Brain microvascular endothelial cell (primary cell): ENCODE results near the gene SUPT3H.

Experiments used
- DNase-seq: peaks from one replicate; pipeline ENCODE4 v3.0.0-alpha.2; 2020
- H3K27ac ChIP-seq: fragments of 250-450 bp; sonication (Bioruptor Pico); 2 replicates; pipeline ENCODE4 v1.5.1; 2020; ENCODE audit warnings: mild to moderate bottlenecking, moderate library complexity
- H3K27me3 ChIP-seq: fragments of 250-450 bp; sonication (Bioruptor Pico); replicated peaks from 2 replicates; pipeline ENCODE4 v1.5.1; 2020; ENCODE audit warnings: mild to moderate bottlenecking
- H3K36me3 ChIP-seq: fragments of 250-450 bp; sonication (Bioruptor Pico); replicated peaks from 2 replicates; pipeline ENCODE4 v1.5.1; 2020; ENCODE audit warnings: mild to moderate bottlenecking
- H3K4me3 ChIP-seq: 2 replicates; pipeline ENCODE4 v1.5.1; 2011; ENCODE audit warnings: low read depth, mild to moderate bottlenecking, control low read depth, low read length, moderate library complexity
- in situ Hi-C: cut with HindIII; loops from 2 replicates; pipeline ENCODE4 v1.10.0; 2017; ENCODE audit warnings: low sequenced_read_pairs, low pct_ligation_motif_present
- TF ChIP-seq, protein P1 (sequence below): IDR thresholded peaks from 2 replicates; pipeline ENCODE4 v1.5.1; 2011; ENCODE audit warnings: low read depth, mild to moderate bottlenecking, moderate library complexity, low read length, control low read depth, inconsistent platforms; ENCODE audit errors: missing control alignments

SUPT3H gene

DNA sequence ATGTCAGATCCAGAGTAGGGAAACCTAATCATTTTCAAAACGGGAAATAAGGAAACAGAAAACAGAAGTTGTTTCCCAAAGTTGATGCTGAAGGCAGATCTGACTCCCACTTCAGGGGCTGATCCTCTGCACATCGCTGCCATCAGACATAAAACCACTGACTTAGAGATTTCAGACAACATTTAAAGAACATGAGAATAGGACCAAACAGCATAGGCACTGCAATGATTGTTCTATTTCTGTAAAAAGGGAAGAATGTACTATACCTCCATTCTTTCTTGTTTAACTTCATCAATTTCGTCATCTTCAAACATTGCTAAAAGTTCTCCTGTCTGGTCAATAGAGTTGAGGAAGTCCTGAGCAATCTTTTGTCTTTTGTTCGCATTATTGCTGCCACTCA, 374.3 kb downstream of the SUPT3H start:
- in situ Hi-C loops: no loop called here
- H3K4me3 ChIP-seq: no peak overlapping the region
- TF ChIP-seq, protein P1, sequence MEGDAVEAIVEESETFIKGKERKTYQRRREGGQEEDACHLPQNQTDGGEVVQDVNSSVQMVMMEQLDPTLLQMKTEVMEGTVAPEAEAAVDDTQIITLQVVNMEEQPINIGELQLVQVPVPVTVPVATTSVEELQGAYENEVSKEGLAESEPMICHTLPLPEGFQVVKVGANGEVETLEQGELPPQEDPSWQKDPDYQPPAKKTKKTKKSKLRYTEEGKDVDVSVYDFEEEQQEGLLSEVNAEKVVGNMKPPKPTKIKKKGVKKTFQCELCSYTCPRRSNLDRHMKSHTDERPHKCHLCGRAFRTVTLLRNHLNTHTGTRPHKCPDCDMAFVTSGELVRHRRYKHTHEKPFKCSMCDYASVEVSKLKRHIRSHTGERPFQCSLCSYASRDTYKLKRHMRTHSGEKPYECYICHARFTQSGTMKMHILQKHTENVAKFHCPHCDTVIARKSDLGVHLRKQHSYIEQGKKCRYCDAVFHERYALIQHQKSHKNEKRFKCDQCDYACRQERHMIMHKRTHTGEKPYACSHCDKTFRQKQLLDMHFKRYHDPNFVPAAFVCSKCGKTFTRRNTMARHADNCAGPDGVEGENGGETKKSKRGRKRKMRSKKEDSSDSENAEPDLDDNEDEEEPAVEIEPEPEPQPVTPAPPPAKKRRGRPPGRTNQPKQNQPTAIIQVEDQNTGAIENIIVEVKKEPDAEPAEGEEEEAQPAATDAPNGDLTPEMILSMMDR: no peak
- DNase-seq: no peak
- no peaks in the 10 kb centered on the region for H3K27me3 ChIP-seq
- H3K36me3 ChIP-seq: no peaks in the 10 kb centered on the region
- H3K27ac ChIP-seq: no peak overlapping the region

DNA sequence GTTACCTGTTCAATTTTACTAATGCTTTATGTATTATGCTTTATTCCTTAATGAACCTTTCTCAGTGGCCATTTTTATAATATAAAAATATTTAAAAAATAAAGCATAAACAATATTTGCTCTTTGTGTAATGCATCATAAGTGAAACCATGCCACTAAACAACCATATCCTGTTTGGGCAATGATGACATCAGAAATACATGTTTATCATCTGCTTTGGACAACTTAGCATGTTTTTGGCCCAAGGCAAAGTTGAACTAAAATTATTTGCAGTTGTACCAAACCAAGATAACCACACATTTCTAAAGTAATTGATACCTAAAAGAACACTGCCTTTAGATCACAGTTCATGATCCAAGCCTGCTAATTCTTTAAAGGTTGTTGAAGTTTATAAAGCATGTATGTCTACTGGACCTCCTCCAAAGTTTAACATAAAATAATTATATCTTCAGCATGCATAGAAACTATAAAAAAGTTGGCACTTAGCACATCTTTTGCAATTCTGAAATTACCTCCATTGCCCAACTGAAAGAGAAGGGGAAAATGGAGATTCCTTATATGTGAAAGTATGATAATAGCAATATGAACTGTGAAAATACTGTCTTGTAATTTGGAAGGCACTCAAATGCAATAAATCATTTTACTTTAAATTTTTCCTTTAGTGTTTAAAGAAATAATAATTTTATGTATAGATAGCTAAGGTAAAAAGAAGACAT, 375.2 kb downstream of the SUPT3H start:
- DNase-seq: no peak
- no peaks in the 10 kb centered on the region for H3K36me3 ChIP-seq
- TF ChIP-seq, protein P1: no peak
- in situ Hi-C loops: no loop called here
- H3K27me3 ChIP-seq: no peaks in the 10 kb centered on the region
- no peak overlapping the region for H3K4me3 ChIP-seq
- no peak overlapping the region for H3K27ac ChIP-seq

DNA sequence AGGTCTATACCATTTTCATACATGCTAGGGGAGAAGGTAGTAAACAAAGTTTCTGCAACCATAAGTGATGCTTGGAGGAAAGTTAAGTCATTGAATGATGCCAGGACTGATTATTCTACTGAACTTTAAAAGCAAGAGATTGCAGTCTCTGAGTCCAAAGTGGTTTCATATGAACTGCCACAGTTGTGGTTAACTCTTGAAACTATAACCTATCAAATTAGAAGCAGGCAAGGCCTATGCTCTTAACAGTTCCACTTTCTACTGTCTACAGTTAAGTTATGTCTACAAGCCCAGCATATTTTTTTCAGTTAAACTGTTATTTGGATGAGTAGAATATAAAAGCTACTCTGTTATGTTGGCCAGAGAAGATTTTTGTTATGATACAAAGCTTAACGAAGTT, 376.1 kb downstream of the SUPT3H start:
- Histone ChIP-seq H3K4me3 (no peak overlapping the region), H3K27ac (no peak overlapping the region), H3K36me3 (no peaks in the 10 kb centered on the region), H3K27me3 (no peaks in the 10 kb centered on the region)
- TF ChIP-seq, protein P1: no peak
- in situ Hi-C loops: no loop called here
- no peak for DNase-seq

DNA sequence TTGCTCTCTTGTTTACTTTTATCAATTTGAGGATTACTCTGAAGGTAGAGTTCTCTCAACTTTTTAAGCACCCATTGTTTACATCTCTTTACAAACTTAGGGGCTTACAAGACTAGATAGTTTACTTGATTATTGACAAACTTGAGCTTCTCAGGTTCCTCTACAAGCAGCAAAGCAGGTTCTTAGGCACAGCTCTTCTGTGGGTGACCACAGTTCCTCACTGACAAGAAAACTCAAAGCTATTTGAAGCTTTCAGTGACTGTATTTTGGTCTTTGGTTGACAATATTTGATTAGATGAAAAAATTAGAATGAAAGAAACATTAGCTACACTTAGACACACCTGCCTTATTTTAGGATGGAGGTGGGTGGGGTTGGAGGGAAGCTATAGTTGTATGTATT, 376.9 kb downstream of the SUPT3H start:
- TF ChIP-seq, protein P1: no peak
- H3K36me3 ChIP-seq: no peaks in the 10 kb centered on the region
- no peaks in the 10 kb centered on the region for H3K27me3 ChIP-seq
- H3K4me3 ChIP-seq: no peak overlapping the region
- H3K27ac ChIP-seq: no peak overlapping the region
- in situ Hi-C loops: no loop called here
- DNase-seq: no peak

DNA sequence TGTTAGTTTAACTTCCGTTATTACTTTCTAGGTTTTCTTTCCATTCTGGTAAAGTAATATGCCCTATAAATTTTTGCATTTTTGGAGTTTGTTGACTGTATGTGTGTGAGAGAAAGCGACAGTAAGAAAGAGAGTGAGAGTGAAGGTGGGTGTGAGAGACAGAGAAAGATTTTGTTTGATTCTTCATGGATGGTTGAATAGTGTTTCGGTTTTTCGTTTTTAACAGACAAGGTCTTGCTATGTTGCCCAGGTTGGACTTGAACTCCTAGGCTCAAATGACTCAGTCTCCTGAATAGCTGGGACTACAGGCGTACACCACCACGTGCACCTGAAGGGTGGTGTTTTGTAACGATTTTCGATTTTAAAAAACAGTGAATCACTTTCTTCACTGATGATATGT, 378.7 kb downstream of the SUPT3H start:
- in situ Hi-C loops: no loop called here

More for the DNA sequence above, 378.7 kb downstream of the SUPT3H start:
- Histone ChIP-seq H3K27me3 (no peaks in the 10 kb centered on the region), H3K4me3 (no peak overlapping the region), H3K27ac (no peak overlapping the region), H3K36me3 (no peaks in the 10 kb centered on the region)
- TF ChIP-seq, protein P1: no peak
- no peak for DNase-seq
